DMS153 treated with DMSO at 0.1 percent for 48 hours (cell line): Measurements from ENCODE around the gene DENND1C.
"Not testable (repeated sequence)": the region's sequence is repeated elsewhere in the genome, so short reads cannot be mapped to it uniquely, and the experiment has no call there.

Experiments
- DNase-seq: peaks from one replicate; lab custom pipeline; 2025; ENCODE audit not compliant: unreplicated experiment; lab: John Stamatoyannopoulos, UW

Gene DENND1C

DNA sequence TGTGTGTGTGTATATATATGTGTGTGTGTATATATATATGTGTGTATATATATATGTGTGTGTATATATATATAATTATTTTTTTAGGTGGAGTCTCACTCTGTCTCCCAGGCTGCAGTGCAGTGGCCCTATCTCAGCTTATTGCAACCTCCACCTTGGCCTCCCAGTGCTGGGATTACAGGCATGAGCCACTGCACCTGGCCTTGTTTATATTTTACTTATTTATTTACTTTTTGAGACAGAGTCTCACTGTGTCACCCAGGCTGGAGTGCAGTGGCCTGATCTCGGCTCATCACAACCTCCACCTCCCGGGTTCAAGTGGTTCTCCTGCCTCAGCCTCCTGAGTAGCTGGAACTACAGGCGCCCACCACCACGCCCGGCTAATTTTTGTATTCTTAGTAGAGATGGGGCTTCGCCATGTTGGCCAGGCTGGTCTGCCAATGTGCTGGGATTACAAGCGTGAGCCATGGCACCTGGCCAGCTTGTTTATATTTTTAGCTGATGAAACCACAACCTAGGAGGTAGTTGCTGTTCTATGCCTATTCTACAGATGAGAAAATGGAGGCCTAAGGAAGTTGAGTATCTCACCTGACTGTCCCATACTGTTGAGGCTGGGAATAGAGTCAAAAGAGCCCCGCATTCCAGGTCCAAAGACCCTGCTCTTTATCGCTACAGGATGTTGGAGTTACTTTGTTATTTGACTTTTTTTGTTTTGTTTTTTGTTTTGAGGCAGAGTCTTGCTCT, 26.6 kb upstream of the DENND1C start:
- not testable (repeated sequence) for DNase-seq

DNA sequence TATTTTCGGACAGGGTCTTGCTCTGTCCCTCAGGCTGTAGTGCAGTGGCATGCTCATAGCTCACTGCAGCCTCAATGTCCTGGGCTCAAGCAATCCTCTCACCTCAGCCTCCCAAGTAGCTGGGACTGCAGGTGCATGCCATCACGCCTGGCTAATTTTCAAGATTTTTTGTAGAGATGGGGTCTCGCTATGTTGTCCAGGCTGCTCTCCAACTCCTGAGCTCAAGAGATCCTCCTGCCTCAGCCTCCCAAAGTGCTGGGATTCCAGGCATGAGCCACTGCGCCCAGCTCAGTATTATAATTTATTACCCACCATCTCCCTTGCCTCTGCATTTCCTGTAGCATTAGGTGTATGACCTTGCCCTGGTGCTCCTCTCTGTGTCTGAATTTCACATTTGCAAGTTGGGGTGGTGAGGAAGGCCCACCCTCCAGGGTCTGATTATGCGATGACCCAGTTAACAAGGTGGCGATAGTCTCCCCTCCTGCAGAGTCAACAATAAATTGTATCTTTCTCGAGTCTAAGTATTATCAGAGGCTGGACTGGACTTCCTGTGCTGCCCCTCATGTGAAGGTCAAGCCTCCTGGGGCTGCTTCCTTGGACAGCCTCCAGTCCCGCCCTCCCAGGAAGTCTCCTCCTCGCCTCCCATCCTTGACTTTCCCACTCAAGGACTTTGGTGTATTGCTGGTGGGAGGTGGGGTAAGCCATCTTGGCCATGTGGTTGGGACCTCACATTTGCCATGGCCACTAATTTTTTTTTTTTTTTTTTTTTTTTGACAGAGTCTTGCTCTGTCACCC, 22.0 kb upstream of the DENND1C start:
- no peak for DNase-seq

DNA sequence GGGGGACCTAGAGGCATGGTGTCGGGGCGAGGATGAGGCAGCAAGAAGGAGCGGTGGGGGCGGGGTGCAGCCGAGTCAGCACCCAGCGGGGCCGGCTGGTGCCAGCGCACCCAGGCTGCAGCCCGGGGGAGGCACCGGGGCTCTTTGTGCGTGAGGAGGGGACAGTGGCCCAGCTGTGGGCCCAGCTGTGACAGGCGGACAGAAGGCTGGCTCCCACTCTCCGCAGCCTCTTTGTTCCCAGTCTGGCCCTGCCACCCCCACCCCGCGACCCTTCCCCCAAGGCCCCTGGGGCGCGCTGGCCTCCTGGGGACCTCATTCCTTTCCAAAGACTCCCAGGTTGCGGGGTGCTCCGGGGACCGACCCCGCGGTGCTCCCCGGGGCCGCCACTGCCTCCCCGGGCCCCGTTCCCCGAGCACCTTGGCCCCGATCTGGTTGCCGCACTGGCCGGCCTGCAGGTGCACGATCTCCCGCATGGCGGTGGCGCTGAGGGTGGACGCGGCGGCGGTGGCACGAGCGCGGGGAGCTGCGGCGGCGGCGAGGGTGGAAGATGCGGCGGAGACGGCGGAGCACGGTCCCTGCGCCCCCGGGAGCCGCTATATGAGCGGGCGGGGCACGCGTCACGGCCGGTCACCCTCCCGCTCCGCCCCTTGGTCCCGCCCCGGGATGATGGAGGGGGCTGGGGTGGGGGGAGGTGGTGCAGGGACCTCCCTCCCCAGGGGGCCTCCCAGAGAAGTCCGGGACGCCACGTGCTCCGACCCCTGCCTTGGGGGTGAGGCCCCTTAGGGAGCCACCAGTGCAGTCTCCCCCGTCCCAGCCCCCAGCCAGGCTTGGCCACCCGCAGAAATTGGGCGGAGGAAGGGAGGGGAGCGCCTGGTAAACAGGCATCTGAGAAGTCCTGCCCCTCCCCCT, 20.4 kb upstream of the DENND1C start, which contains the start of gene TUBB4A:
Gene TUBB4A (minus strand): TSS at position 570 of the 909 bp plus-strand sequence. CDS start 97 bp downstream, at position 473.
- no peak for DNase-seq

DNA sequence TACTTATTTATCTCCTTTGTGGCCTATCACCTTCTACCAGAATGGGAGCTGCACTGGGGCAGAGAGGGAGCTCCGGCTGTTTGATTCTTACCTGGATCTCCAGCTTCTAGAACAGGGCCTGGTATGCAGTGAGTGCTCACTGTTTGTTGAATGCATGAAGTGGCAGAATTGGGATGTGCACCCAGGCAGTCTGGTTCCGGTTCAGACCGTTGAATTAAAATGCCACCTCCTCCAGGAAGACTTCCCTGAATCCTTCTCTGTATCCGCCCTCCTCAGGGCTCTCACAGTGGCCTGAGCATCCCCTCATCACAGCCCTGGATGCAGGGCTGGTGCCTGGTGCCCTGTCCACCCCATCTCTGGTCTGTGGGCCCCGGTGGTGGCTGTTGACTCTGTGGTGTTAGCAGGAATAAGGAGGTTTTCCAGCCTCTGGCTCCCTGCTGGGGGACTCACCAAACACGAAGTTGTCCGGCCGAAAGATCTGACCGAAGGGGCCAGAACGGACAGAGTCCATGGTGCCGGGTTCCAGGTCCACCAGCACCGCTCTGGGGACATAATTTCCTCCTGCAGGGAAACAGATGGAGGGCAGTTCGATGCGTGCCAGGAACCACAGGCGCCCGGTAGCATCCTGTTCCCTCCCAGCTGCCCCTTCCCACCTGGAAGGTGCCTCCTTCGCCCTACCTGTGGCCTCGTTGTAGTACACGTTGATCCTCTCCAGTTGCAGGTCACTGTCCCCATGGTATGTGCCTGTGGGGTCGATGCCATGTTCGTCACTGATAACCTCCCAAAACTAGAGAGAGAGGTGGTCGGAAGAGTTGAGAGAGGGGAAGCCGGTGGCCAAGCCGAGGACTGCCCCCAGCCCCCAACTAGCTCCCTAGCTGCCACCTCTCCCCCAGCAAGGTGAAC, 19.5 kb upstream of the DENND1C start:
- DNase-seq, result no peak

DNA sequence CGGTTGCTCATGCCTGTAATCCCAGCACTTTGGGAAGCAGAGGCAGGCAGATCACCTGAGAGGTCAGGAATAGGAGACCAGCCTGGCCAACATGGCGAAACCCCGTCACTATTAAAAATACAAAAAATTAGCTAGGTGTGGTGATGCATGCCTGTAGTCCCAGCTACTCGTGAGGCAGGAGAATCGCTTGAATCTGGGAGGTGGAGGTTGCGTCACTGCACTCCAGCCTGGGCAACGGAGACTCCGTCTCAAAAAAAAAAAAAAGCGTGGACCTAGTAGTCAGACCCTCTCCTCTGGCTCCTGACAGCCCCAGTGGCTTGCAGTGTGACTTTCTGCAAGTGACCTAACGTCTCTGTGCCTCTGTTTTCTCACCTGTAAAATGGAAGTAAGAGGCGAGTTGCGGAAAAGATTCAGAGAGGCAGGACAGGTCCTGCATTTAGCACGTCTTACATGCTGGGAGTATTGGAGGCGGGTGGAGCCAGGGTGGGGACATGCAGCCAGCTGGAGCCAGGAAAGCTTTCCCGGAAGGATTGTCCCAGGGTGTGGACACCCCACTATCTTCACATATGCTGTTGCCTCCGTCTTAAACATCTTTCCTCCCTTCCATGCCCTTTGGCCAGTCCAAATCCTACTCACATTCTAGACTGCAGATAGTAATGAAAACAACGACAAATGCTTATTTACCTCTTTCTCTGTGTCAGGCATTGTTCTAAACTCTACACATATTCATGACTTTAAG, 17.6 kb upstream of the DENND1C start:
- DNase-seq, result no peak

DNA sequence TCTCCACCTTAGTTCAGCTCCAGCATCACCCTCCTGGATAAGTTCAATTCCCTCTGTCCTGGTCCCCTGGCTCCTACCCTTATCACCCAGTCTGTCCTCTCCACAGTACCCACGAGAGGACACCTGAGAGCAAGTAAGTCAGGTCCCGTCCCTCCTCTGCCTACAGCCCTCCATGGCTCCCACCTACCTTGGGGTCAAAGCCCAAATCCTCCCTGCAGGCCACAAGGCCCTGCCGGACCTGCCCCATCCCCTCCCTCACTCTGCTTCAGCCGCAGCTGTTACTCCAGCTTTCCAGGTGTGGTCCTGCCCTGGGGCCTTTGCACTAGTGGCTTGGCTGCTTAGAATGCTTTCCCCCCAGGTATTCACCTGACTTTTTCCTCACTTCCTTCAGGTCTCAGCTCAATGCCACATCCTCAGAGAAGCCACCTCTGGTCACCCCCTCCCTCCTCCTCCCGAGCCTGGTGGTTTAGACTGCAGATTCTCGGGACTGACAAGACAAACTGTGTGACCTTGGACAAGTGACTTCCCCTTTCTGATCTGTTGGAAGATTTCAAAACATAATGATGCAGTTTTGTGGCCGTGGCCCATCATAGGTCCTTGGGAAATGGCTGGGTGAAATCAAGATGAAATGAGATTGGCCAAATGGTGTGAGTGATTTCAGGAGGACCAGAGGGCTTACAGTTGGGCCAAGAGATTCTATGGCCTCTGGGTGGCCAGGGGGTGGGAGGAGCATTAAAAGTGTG, 16.9 kb upstream of the DENND1C start:
- DNase-seq, result no peak

DNA sequence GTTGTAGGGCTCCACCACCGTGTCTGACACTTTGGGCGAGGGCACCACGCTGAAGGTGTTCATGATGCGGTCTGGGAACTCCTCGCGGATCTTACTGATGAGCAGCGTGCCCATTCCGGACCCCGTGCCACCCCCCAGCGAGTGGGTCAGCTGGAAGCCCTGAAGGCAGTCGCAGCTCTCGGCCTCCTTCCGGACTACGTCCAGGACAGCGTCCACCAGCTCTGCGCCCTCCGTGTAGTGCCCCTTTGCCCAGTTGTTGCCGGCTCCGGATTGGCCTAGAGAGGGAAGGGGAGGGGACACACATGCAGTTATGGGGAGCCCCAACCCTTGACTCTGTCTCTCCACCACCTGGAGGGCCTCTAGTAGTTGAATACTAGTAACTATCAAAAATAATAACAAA, 14.4 kb upstream of the DENND1C start:
- no peak for DNase-seq

DNA sequence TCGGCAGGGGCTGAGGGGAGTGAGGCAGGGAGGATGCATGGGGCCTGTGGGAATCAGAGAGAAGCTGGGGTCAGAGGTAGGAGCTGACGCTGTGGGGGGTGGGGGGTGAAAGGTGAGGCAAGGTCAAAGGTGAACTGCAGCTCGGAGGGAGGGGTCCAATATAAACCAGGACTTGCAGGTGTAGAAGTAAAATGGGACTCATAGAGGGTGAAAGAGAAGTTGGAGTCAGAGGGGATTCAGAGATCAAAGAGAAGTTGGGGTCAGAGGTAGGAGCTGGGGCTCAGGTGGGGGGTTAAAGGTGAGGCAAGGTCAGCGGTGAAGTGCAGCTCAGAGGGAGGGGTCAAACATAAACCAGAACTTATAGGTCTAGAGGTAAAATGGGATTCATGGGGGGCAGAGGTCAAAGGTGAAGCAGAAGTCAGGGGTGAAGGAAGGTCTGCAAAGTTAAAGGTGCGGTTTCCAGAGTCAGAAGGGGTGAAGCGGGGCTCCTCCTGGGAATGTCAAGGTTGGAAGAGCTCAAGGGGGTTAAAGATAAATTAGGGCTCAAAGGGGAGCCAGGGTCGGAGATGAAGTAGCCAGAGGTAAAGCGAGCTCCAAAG, 12.9 kb upstream of the DENND1C start:
- DNase-seq, result no peak

DNA sequence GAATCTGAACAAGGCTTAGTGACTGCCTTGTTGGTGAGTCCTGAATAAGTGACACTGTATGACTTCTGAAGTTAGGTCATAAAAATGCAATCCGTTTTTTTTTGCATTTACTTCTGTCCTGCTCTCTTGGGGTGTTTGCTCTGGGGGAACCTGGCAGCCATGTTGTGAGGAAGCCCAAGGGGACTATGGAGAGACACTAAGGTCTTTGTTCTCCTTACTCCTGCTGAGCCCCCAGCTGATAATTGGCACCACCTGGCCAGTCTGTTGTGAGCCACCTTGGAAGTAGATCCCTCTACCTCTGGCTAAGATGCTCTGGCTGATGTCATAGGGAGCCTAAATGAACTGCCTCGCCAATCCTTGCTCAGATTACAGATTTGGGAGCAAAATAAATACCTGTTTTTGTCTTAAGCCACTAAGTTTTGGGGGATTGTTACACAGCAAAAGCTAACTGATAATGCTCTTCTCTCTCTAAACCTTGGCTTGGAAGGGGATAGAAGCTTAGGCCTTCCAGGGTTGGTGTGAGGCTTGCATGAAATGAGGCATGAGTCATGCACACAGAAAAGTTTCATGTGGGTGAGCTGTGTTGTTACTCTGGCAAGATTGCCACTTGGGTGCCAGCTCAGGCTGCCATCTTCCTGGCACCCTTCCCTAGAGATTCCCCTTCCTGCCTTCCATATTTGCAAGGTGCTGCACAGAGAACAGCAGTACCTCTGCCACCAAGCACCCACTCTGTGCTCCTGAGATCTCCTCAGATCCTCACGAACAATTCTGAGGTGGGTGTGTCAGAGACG, 10.4 kb upstream of the DENND1C start:
- DNase-seq, result no peak

DNA sequence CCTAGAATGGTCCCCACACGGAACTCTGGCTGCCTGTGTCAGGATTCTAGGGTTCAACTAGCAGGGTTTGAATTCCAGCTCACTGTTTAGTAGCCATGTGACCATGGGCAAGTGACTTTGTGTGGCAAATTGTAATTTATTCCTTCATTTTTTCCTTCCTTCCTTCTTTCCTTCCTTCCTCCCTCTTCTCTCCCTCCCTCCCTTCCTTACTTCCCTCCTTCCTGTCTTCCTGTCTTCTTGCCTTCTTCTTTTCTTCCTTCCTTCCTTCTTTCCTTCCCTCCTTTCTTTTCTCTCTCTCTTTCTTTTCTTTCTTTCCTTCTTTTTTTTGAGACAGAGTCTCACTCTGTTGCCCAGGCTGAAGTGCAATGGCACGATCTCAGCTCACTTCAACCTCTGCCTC, 8.5 kb upstream of the DENND1C start:
- no peak for DNase-seq

DNA sequence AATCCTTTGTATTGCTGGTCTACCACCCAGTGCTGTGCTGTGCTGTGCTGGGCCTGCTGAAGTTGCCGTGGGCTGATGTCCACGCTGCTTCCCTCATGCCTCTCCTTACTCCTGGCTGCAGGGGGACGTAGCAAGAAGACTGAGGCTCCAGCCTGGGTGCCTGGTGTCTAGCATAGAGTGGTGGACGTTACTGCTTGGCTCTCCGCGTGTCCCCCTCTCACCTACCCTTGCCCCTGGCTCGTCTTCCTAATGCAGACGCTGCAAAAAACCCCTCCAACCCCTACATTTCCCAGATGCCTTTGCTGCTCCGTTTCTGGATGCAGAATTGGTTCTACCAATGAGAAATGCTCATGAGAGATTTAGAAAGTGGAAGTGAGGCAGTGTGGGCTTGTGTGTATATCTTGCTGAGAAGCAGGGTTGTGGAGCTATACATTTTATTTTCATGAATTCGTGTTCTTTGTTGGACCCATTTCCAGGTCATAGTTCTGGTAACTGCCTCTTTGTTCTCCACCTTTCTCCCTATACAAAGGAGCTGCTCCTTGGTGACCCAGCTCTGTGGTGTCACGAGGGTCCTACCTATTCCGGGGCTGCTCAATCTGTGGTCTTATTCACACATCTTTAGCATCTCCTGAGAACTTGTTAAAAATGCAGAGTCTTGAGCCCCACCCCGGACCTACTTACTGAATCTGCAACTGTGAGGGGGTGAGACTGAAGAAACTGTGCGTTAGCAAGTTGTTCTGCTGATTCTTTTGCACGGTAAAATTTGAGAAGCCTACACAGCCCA, 7.9 kb upstream of the DENND1C start:
- no peak for DNase-seq

DNA sequence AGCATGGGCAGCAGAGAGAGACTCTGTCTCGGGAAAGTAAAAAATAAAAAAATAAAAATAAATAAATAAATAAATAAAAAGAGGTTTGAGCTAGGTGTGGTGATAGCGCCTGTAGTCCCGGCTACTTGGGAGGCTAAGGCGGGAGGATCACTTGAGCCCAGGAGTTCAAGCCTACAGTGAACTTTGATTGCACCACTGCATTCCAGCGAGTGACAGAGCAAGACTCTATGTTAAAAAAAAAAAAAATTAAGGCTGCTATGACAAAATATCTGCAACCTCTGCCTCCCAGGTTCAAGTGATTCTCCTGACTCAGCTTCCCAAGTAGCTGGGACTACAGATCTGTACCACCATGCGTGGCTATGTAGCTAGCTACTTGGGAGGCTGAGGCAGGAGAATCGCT, 3.2 kb upstream of the DENND1C start:
- DNase-seq, result no peak

DNA sequence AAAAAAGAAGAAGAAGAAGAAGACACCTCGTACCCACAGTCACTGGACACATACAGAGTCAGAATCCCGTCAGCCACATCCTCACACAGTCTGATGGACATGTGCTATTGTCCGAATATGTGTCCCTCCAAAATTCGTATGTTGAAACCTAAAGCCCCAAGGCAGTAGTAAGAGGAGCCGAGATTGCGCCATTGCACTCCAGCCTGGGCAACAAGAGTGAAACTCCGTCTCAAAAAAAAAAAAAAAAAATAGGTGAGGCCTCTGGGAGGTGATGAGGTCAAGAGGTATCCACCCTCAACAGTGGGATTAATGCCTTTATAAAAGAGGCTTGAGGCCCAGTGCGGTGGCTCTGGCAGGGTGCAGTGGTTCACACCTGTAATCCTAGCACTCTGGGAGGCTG, 2.6 kb upstream of the DENND1C start:
- DNase-seq, result no peak

DNA sequence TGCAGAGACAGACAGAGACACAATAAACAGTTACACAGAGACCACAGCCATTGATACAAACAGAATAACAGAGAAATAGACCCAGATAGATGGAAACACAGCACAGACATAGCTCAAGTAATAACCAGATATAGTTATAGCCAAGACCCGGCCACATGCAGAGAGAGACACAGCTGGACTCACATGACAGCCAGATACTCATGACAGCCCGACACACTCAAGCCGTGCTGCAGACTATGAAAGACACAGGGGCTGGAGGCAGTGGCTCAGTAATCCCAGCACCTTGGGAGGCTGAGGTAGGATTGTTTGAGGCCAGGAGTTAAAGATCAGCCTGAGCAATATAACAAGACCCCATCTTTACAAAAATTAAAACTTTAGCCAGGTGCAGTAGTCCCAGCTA, 1.6 kb upstream of the DENND1C start:
- DNase-seq, result no peak

DNA sequence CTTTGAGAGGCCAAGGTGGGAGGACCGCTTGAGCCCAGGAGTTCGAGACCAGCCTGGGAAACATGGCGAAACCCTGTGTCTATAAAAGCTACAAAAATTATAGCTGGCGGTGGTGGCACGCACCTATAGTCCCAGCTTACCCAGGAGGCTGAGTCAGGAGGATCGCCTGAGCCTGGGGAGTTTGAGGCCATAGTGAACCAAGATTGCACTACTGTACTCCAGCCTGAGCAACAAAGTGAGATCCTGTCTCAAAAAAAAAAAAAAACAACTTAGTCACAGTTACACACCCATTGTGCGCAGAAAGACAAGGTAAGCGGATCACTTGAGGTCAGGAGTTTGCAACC, 728 bp upstream of the DENND1C start:
- no peak for DNase-seq

DNA sequence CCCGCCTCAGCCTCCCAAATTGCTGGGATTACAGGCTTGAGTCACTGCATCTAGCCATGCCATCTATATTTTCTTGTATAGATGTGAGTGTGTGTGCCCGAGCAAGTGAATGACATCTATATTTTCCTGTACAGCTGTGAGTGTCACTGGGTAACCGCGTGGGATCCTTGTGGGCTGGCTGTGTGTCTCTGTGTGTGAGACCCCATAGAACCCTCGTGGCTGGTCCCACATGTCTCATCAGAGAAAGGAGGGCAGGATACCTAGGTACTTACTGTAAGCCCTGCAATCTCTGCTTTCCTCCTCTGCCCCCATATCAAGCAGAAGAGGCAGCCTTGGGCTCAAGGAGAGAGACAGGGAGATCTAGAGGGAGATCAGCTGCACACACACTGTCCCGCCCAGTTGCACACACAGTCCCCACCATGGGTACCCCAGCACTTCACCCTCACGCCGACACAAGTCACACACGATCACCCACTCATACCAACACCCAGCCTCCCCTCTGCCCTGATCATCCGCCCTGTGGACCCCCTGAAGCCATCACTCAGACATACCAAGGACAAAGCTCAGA, 655 bp downstream of the DENND1C start:
- DNase-seq, result no peak
